Bronchial epithelial cell (primary cell): ENCODE results near the gene GNPAT. TPM values are rescaled to one million over a fixed set of nuclear protein-coding genes. Genes with fewer than 3 reads are reported as not detected.
A peak's percentile ranks its signal among the peaks of the same experiment; 100 is the strongest.

Experiments
- DNase-seq: peaks from one replicate; pipeline ENCODE4 v3.0.0-alpha.2; 2010; ENCODE audit warnings: low read depth
- FAIRE-seq: peaks from 2 replicates; lab custom pipeline; 2011; peaks lifted over from hg19 to GRCh38; lab: Jason Lieb, UNC
- H3K27me3 ChIP-seq: 2 replicates; pipeline ENCODE4 v1.5.1; 2011; ENCODE audit warnings: low read length; ENCODE audit not compliant: control insufficient read depth, insufficient read depth
- H3K36me3 ChIP-seq: 2 replicates; pipeline ENCODE4 v1.5.1; 2011; ENCODE audit warnings: low read length; ENCODE audit not compliant: control insufficient read depth, insufficient read depth
- H3K4me3 ChIP-seq: 2 replicates; pipeline ENCODE4 v1.5.1; 2011; ENCODE audit warnings: mild to moderate bottlenecking, low read depth, low read length, control low read depth
- CTCF ChIP-seq: IDR thresholded peaks from 2 replicates; pipeline ENCODE4 v1.5.1; 2011; ENCODE audit warnings: mild to moderate bottlenecking, moderate library complexity, low read length, control low read depth, inconsistent platforms; ENCODE audit not compliant: insufficient read depth, severe bottlenecking
- total RNA-seq: library from RNA; depleted of rRNA; stranded (reverse); fragments of >200 nt; gene quantifications from 2 replicates; pipeline ENCODE4 v1.2.1, GENCODE V29; 2014

Gene GNPAT
- total RNA-seq, 1 donor from 2014 or later: 48.7 TPM

DNA sequence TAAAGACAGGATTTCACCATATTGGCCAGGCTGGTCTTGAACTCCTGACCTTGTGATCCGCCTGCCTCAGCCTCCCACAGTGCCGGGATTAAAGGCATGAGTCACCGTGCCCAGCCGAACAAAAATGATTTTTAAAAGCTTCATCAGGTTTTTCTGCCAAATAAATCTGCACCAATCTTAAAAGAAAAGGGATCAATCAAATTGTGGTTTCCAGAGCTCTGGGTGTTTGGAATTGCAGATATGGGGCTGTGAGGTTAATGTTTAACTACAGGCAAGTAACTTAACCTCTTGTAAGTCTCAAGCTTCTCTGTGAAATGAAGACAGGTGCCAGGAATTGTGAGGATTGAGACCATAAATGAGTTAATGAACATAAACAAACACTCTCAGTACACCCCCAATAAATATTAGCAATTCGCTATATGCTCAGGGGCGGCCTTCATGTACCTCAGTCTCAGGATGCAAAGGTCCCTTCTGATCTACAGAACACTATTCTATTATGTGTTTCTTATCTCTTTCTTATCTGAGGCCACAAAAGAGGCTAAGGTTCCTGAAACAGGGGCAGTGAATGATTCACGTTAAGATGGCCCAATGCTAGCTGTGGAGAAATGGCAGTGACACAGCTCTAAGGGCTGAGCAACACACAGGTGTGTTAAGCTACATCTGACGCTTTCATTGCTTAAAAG, 7.1 kb upstream of the GNPAT start:
- H3K27me3 ChIP-seq: no peaks in the 10 kb centered on the region
- DNase-seq (peak; percentile 6), FAIRE-seq (no peak)
- no peak overlapping the region for H3K4me3 ChIP-seq
- TF ChIP-seq CTCF: no peak
- peaks cover 11% of the 10 kb centered on the region for H3K36me3 ChIP-seq

DNA sequence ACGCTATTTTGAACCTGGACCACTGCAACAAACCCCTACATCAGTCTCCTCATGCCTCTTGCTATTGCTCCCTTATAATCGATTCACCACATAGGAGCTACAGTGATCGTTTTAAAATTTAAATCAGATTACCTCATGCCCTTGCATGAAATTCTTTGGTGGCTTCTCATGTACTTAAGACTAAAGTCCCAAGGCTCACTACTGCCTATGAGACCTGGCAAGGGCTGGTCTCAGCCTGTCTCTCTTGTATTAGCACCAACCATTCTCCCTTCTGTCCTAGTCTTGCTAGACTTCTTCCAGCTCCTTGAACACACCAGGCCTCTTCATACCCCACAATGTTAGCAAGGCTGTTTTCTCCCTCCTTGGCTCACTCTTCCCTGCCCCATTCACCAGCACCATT, 6.5 kb upstream of the GNPAT start:
- no peak for TF ChIP-seq CTCF
- H3K4me3 ChIP-seq: no peak overlapping the region
- FAIRE-seq (no peak), DNase-seq (no peak)
- H3K27me3 ChIP-seq: no peaks in the 10 kb centered on the region
- H3K36me3 ChIP-seq: peaks cover 12% of the 10 kb centered on the region

GRCh38 chr1:231235526-231236207, 5.3 kb upstream of the GNPAT start:
- no peak for DNase-seq
- TF ChIP-seq CTCF: no peak
- Histone ChIP-seq H3K4me3 (no peak overlapping the region), H3K36me3 (peaks cover 12% of the 10 kb centered on the region), H3K27me3 (no peaks in the 10 kb centered on the region)
- FAIRE-seq: no peak

DNA sequence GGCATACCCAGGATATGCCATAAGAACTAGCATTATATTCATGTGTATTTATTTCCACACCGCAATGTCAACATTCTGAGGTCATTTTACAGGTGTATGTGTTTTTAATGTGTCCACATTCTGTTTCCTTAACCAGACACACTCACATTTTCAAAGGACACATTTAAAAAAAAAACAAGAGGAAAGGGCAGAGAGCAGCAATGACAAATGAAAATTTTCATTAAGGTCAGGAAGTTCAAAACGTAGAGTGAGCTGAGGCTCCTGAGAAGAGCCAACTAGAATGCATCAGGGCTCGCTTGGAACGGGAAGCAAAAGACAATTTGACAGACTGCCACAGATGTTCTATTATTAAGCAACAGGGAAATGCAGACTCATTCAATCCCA, 4.8 kb upstream of the GNPAT start:
- Histone ChIP-seq H3K36me3 (peaks cover 12% of the 10 kb centered on the region), H3K4me3 (no peak overlapping the region), H3K27me3 (no peaks in the 10 kb centered on the region)
- DNase-seq: no peak
- no peak for TF ChIP-seq CTCF
- FAIRE-seq: no peak

DNA sequence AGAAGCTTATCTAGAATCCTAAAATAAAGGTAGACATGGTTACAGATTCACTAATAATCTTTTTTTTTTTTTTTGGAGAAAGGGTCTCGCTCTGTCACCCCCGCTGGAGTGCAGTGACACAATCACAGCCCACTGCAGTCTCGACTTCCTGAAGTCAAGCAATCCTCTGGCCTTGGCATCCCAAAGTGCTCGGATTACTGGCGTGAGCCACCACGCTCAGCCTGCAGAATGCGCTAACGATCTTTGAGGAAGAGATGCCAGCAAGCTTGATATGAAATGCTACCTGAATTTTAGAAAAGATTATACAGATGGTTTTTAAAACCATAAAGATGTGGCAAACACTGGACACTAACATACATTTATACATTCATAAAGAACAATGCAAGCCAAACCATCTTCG, 4.1 kb upstream of the GNPAT start:
- no peak for DNase-seq
- H3K4me3 ChIP-seq: no peak overlapping the region
- H3K27me3 ChIP-seq: no peaks in the 10 kb centered on the region
- no peak for TF ChIP-seq CTCF
- no peak for FAIRE-seq
- H3K36me3 ChIP-seq: peaks cover 12% of the 10 kb centered on the region
